Measurements from ENCODE around the gene GPAT2. TPM values are rescaled to one million over a fixed set of nuclear protein-coding genes. Genes with fewer than 3 reads are reported as not detected.
"Not testable (repeated sequence)": the region's sequence is repeated elsewhere in the genome, so short reads cannot be mapped to it uniquely, and the experiment has no call there.

Gene GPAT2, protein sequence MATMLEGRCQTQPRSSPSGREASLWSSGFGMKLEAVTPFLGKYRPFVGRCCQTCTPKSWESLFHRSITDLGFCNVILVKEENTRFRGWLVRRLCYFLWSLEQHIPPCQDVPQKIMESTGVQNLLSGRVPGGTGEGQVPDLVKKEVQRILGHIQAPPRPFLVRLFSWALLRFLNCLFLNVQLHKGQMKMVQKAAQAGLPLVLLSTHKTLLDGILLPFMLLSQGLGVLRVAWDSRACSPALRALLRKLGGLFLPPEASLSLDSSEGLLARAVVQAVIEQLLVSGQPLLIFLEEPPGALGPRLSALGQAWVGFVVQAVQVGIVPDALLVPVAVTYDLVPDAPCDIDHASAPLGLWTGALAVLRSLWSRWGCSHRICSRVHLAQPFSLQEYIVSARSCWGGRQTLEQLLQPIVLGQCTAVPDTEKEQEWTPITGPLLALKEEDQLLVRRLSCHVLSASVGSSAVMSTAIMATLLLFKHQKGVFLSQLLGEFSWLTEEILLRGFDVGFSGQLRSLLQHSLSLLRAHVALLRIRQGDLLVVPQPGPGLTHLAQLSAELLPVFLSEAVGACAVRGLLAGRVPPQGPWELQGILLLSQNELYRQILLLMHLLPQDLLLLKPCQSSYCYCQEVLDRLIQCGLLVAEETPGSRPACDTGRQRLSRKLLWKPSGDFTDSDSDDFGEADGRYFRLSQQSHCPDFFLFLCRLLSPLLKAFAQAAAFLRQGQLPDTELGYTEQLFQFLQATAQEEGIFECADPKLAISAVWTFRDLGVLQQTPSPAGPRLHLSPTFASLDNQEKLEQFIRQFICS
- not detected for polyA plus RNA-seq (2013, experiment 1 of 2)
- not detected for polyA plus RNA-seq (2013, experiment 2 of 2)

DNA sequence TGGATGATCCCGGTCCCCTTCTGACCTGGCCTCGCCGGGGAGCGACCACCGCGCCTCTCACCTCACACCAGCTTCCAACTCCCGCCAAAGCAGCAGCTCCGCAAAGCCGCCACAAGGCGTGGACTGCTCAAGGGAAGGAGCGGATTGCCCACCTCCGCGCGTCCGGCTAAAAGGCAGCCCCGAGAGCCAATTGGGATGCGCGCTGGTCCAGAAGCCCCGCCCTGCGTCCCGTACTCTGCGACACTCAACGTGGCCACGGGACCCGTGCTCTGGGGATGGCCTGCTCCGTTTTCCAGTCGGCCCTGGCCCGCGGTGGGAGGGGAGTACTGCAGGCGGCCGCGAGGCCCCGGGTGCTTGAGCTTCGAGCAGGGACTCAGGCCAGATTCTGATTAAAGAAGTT is at the start of gene GPAT2:
TSS of gene GPAT2 (minus strand) at position 125 of the 400 bp plus-strand sequence. CDS start 2,557 bp downstream, outside the sequence.
- no CpG with 5 or more reads among the region's 34 CpGs for WGBS
- not testable (repeated sequence) for H2AK5ac ChIP-seq (ENCODE audit: low read length, severe bottlenecking); H3K14ac ChIP-seq (ENCODE audit: low read length in 2 of 2); H3K23ac ChIP-seq (ENCODE audit: low read length in 2 of 2); H2BK15ac ChIP-seq (ENCODE audit: low read depth, poor library complexity, severe bottlenecking); H3K27me3 ChIP-seq (ENCODE audit: control insufficient read depth in 1 of 2, insufficient read depth in 1 of 2, low read length in 2 of 2); H2BK120ac ChIP-seq (ENCODE audit: low read depth, low read length); H3K18ac ChIP-seq (ENCODE audit: low read depth in 1 of 2, low read length in 2 of 2); H3K27ac ChIP-seq (ENCODE audit: low read length, poor library complexity, severe bottlenecking); H3K4me1 ChIP-seq (ENCODE audit: control insufficient read depth, insufficient read depth, low read depth, low read length); H3K4me2 ChIP-seq (ENCODE audit: low read length, poor library complexity, severe bottlenecking); H4K8ac ChIP-seq (ENCODE audit: low read length); H3K9me3 ChIP-seq (ENCODE audit: control insufficient read depth, low read length); H2BK5ac ChIP-seq (ENCODE audit: low read depth, low read length, poor library complexity, severe bottlenecking); H3K4ac ChIP-seq (ENCODE audit: low read depth in 1 of 2, low read length in 2 of 2); DNase-seq; H3K9ac ChIP-seq (ENCODE audit: low read length); H3K4me3 ChIP-seq (ENCODE audit: insufficient read depth in 1 of 2, low read depth in 1 of 2, low read length in 2 of 2); H4K91ac ChIP-seq (ENCODE audit: low read length); H2BK12ac ChIP-seq (ENCODE audit: low read length in 2 of 2); H3K79me1 ChIP-seq (replicated peaks; ENCODE audit: low read length, poor library complexity, severe bottlenecking); H2AFZ ChIP-seq (ENCODE audit: low read depth, low read length); H3K36me3 ChIP-seq (ENCODE audit: control insufficient read depth in 1 of 2, insufficient read depth in 2 of 2, low read depth in 1 of 2, low read length in 2 of 2)

DNA sequence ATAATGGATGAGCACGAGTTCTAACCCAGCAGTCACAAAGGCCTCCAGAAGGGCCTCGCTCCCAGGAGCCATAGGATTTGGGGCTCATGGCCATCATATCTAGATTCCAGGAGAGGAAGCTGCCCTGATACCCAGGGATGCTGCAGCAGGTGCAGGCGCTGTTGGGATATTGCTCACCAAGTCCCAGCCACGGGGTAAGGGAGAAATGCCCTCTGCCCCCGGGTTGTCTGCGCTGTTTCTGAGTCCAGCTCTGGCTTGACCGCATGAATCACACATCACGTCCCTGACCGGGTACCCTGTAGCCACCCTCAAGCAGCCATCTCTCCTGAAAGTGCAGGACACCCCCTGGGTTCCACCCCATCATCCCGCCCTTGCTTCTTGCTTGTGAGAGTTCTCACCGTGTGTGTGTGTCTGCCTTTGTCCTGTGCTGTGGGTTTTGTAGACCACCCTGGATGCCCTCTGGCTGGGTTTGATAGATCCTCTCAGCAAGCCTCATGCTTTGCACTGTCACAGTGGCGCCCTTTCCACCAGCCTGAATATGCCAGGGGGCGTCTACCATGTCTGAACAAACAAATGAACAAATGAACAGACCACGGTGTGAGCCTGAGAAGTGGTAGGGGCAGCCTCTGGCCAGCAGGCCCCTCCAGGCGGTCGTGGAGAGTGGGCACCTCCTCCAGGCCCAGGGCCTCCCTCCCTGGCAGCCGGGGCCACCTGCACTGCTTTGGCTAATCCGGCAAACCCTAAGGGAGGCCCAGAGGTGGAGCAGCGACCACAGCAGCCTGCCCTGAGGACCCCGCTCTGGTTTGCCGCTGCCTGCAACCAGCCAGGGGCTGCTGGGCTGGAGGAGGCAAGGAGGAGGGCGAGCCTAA is 49.5 kb upstream of the GPAT2 start:
- Histone ChIP-seq H3K18ac (ENCODE audit: low read depth in 1 of 2, low read length in 2 of 2) (no peak overlapping the region), H3K4me1 (ENCODE audit: control insufficient read depth, insufficient read depth, low read depth, low read length) (peaks cover 2% of the 10 kb centered on the region), H2BK12ac (ENCODE audit: low read length in 2 of 2) (no peak overlapping the region), H3K4ac (ENCODE audit: low read depth in 1 of 2, low read length in 2 of 2) (no peak overlapping the region), H3K23ac (ENCODE audit: low read length in 2 of 2) (no peak overlapping the region), H3K4me2 (ENCODE audit: low read length, poor library complexity, severe bottlenecking) (no peak overlapping the region), H2BK15ac (ENCODE audit: low read depth, poor library complexity, severe bottlenecking) (no peak overlapping the region), H3K9ac (ENCODE audit: low read length) (no peak overlapping the region), H3K14ac (ENCODE audit: low read length in 2 of 2) (no peak overlapping the region), H2BK120ac (ENCODE audit: low read depth, low read length) (no peak overlapping the region), H3K4me3 (ENCODE audit: insufficient read depth in 1 of 2, low read depth in 1 of 2, low read length in 2 of 2) (no peak overlapping the region), H4K91ac (ENCODE audit: low read length) (no peak overlapping the region), H3K27me3 (ENCODE audit: control insufficient read depth in 1 of 2, insufficient read depth in 1 of 2, low read length in 2 of 2) (peaks cover 13 to 14% of the 10 kb centered on the region in 2 experiments), H2AFZ (ENCODE audit: low read depth, low read length) (no peak overlapping the region), H3K27ac (ENCODE audit: low read length, poor library complexity, severe bottlenecking) (no peak overlapping the region), H3K79me1 (replicated peaks; ENCODE audit: low read length, poor library complexity, severe bottlenecking) (no peaks in the 10 kb centered on the region), H3K36me3 (ENCODE audit: control insufficient read depth in 1 of 2, insufficient read depth in 2 of 2, low read depth in 1 of 2, low read length in 2 of 2) (no peaks in the 10 kb centered on the region), H2BK5ac (ENCODE audit: low read depth, low read length, poor library complexity, severe bottlenecking) (no peak overlapping the region), H2AK5ac (ENCODE audit: low read length, severe bottlenecking) (no peak overlapping the region), H4K8ac (ENCODE audit: low read length) (no peak overlapping the region), H3K9me3 (ENCODE audit: control insufficient read depth, low read length) (no peaks in the 10 kb centered on the region)
- DNase-seq = no peak
- 84% methylated on average over 22 of the region's 22 CpGs for WGBS

DNA sequence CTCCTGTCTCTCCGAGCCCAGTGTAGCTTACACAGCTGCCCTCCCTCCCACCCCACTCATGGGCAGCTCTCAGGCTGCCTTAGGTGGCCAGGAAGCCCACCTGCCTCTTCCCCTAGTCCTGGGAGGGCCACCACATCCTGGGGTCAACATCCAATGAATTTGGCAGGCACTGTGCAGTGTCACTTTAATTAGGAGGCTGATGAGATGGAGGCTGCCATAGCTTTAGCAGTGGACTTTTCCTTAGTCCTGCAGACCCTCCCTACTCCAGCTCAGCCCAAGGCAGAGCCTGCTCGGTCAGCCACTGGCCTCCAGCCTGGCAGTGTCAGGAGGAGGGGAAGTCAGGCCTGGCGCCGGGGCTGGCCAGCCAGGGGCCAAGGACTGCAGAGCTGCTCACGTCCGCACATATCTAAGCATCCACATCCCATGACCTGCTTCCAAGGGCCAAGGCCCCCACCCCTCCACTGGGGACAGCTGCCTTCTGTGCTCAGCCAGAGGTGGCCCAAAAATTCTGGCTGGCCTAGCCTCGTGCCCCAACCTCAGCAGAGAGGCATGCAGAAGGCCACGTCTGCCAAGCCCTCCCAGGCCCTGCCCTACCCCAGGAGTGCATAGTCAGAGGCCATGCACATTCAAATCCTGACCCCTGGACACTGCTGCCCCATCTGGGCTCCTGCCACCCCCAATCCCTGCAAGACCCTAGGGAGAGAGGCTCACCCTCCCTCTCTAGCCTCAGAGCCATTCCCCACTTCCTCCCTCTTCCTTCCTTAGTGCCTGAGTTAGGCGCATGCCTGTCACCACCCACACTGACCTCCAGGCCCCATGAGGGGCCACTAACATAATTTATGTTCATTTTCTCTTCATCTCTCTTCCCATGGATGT is 48.6 kb upstream of the GPAT2 start:
- Histone ChIP-seq H3K18ac (ENCODE audit: low read depth in 1 of 2, low read length in 2 of 2) (no peak overlapping the region), H4K91ac (ENCODE audit: low read length) (no peak overlapping the region), H2BK15ac (ENCODE audit: low read depth, poor library complexity, severe bottlenecking) (no peak overlapping the region), H2AK5ac (ENCODE audit: low read length, severe bottlenecking) (no peak overlapping the region), H3K79me1 (replicated peaks; ENCODE audit: low read length, poor library complexity, severe bottlenecking) (no peaks in the 10 kb centered on the region), H3K27ac (ENCODE audit: low read length, poor library complexity, severe bottlenecking) (no peak overlapping the region), H3K9ac (ENCODE audit: low read length) (no peak overlapping the region), H3K27me3 (ENCODE audit: control insufficient read depth in 1 of 2, insufficient read depth in 1 of 2, low read length in 2 of 2) (peaks cover 5 to 10% of the 10 kb centered on the region in 2 experiments), H3K23ac (ENCODE audit: low read length in 2 of 2) (no peak overlapping the region), H3K14ac (ENCODE audit: low read length in 2 of 2) (no peak overlapping the region), H2BK12ac (ENCODE audit: low read length in 2 of 2) (no peak overlapping the region), H3K4me3 (ENCODE audit: insufficient read depth in 1 of 2, low read depth in 1 of 2, low read length in 2 of 2) (no peak overlapping the region), H2BK120ac (ENCODE audit: low read depth, low read length) (no peak overlapping the region), H2AFZ (ENCODE audit: low read depth, low read length) (no peak overlapping the region), H3K36me3 (ENCODE audit: control insufficient read depth in 1 of 2, insufficient read depth in 2 of 2, low read depth in 1 of 2, low read length in 2 of 2) (no peaks in the 10 kb centered on the region), H3K4me2 (ENCODE audit: low read length, poor library complexity, severe bottlenecking) (no peak overlapping the region), H3K9me3 (ENCODE audit: control insufficient read depth, low read length) (no peaks in the 10 kb centered on the region), H3K4ac (ENCODE audit: low read depth in 1 of 2, low read length in 2 of 2) (no peak overlapping the region), H4K8ac (ENCODE audit: low read length) (no peak overlapping the region), H3K4me1 (ENCODE audit: control insufficient read depth, insufficient read depth, low read depth, low read length) (no peaks in the 10 kb centered on the region), H2BK5ac (ENCODE audit: low read depth, low read length, poor library complexity, severe bottlenecking) (no peak overlapping the region)
- DNase-seq = no peak
- 78% methylated on average over 9 of the region's 9 CpGs for WGBS
